Ectodermal cell (in vitro differentiated cells): Measurements from ENCODE around the gene DHCR7.

ENCODE experiments used
- H3K27ac ChIP-seq: 2 replicates; pipeline ENCODE4 v1.7.0; 2013; ENCODE audit warnings: mild to moderate bottlenecking, low read depth, low read length; ENCODE audit not compliant: insufficient read depth, poor library complexity, severe bottlenecking
- H3K27me3 ChIP-seq: 2 replicates; pipeline ENCODE4 v1.7.0; 2013; ENCODE audit warnings: mild to moderate bottlenecking, low read length; ENCODE audit not compliant: insufficient read depth, control insufficient read depth, poor library complexity, severe bottlenecking
- H3K36me3 ChIP-seq: one replicate; pipeline ENCODE4 v1.7.0; 2013; ENCODE audit warnings: low read length; ENCODE audit not compliant: control insufficient read depth, insufficient read depth
- H3K4me1 ChIP-seq: one replicate; pipeline ENCODE4 v1.7.0; 2013; ENCODE audit warnings: low read length; ENCODE audit not compliant: control insufficient read depth, insufficient read depth
- H3K4me3 ChIP-seq: 2 replicates; pipeline ENCODE4 v1.7.0; 2013; ENCODE audit warnings: low read depth, low read length, control low read depth; ENCODE audit not compliant: insufficient read depth
- H3K9me3 ChIP-seq: 2 replicates; pipeline ENCODE4 v1.7.0; 2013; ENCODE audit warnings: mild to moderate bottlenecking, low read length, moderate library complexity; ENCODE audit not compliant: control insufficient read depth
- WGBS, 2 experiments: methylation state at CpG; one replicate each; pipeline ENCODE4 v1.1.7; 2013; ENCODE audit warnings: missing lambda C conversion rate in 2 of 2; 5-methylcytosine and 5-hydroxymethylcytosine counted together

DHCR7 gene

DNA sequence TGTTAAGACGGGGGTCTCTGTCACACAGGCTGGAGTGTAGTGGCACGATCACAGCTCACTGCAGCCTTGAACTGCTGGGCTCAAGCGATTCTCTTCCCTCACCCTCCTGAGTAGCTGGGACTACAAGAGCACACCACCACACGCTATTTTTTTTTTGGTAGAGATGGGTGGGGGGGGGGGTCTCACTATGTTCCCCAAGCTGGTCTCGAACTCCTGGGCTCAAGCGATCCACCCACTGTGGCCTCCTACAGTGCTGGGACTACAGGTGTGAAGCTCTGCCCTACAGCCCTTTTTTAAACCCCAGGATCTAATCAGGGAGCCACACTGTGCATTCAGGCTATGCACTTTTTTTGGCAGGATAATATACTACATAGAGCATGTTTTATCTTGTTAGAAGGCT, 1.4 kb upstream of the DHCR7 start:
- Histone ChIP-seq H3K36me3 (peaks cover 19% of the 10 kb centered on the region), H3K27ac (no peak overlapping the region), H3K27me3 (peaks cover 8% of the 10 kb centered on the region), H3K4me3 (peak overlapping the region; percentile 74), H3K9me3 (no peaks in the 10 kb centered on the region), H3K4me1 (peaks cover 7% of the 10 kb centered on the region)
- 7 to 10% methylated on average over 5 of the region's 6 CpGs for whole genome bisulfite sequencing, 2 experiments

DNA sequence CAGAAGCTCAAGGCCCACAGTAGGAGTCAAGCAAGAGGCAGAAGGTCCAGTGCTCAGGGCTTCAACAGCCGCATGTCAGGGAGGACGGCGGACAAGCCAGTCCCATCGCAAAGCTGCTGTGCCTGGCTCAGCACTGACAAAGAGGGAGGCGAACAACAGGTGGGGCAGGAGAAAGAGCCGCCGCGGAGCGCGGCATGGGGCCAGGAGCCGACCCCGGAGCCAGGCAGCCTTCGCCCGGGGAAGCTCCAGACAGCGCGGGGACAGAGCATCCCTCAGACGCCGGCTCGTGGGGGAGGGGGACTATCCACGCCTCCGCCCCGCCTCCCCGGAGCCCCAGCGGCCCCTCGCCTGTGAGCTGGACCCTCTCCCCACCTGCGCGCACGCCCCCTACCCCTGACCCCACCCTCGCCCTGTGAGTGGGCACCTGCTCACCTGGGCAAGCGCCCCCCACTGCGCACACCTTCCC, 369 bp downstream of the DHCR7 start:
- Histone ChIP-seq H3K27me3 (peaks cover 8% of the 10 kb centered on the region), H3K4me1 (peaks cover 7% of the 10 kb centered on the region), H3K4me3 (peak overlapping the region; percentile 74), H3K27ac (peak overlapping the region; percentile 88), H3K9me3 (no peaks in the 10 kb centered on the region), H3K36me3 (peaks cover 35% of the 10 kb centered on the region)
- 1% methylated on average over 31 of the region's 31 CpGs for WGBS, 2 experiments

DNA sequence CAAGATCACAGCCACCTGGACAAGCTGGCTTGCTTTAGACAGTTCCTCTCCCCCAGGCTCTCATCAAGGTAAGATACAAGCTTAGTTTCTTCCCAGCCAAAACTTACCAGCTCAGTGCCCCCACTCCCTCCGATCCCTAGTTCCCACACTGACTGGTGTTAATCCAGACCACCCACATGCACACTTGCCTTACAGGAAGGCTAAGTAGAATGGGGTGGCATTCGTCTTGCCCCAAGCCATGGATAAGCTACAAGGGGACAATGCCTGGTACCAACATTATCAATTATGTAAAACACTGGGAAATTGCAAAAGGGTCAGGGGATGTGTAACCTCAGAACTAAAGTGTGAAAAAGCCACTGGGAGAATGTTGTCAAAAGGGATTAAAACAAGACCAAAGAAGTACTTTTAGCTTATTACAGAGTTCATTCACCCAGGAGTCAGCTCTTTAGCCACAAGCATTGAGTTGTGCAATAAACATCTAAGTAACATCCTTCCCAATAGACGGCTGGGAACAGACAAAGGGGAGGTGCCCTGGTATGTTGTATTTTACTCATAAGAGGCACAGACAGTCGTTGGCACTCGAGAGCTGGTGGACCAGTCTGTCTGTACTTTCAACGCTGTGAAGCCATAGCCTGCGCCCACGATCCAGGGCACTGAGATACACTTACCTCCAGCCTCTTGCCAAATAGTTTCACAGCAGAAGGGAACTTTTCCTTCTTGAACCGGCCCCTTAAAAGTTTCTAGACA, 1.1 kb downstream of the DHCR7 start:
- Histone ChIP-seq H3K4me1 (peaks cover 2% of the 10 kb centered on the region), H3K27me3 (peaks cover 2% of the 10 kb centered on the region), H3K9me3 (no peaks in the 10 kb centered on the region), H3K36me3 (peaks cover 37% of the 10 kb centered on the region), H3K4me3 (peak overlapping the region; percentile 74), H3K27ac (no peak overlapping the region)
- WGBS, 2 experiments = 46 to 47% methylated on average over 9 of the region's 9 CpGs

DNA sequence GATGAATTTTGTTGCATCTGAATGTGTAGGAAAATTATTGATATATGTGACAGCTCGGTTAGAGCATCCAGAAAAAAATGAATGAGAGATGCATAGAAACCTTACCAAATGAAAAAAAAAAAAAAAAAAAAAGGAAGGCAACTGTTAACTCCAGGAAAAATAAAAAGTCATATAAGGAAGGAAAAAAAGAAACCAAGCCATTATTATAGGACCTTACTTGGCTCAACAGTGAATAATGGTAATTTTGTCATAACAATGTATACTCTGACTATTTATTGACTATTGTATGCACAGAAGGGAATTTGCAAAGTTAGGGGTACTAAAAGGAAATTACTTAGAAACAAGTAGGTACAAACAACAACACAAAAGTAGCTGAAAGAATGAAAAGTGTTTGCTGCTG, 2.0 kb downstream of the DHCR7 start:
- H3K27ac ChIP-seq = no peak overlapping the region
- H3K4me1 ChIP-seq = no peaks in the 10 kb centered on the region
- no peaks in the 10 kb centered on the region for H3K9me3 ChIP-seq
- H3K4me3 ChIP-seq = no peak overlapping the region
- WGBS, 2 experiments = 82 to 100% methylated on average over 1 of the region's 1 CpG
- H3K36me3 ChIP-seq = peaks cover 37% of the 10 kb centered on the region
- no peaks in the 10 kb centered on the region for H3K27me3 ChIP-seq

DNA sequence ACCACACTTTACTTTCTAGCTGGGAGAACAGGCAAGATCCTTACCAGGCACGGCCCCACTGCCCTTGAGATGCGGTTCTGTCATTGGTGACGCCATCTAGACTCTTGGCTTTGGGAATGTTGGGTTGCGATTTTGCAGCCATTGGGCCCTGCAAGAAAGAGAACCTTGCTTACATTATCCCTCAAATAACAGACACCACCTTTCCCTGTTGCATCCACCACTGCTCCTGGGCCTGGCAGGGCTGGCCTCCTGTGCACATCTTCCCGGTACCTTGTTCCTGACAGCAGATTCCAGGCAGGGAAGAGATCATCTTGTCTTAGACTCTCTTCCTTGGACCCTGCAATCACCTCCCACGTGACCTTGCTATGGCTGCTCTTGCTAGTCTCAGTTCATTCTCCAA, 3.4 kb downstream of the DHCR7 start:
- WGBS, 2 experiments = 95 to 96% methylated on average over 6 of the region's 6 CpGs
- Histone ChIP-seq H3K27me3 (no peaks in the 10 kb centered on the region), H3K4me3 (no peak overlapping the region), H3K36me3 (peaks cover 41% of the 10 kb centered on the region), H3K27ac (no peak overlapping the region), H3K4me1 (no peaks in the 10 kb centered on the region), H3K9me3 (no peaks in the 10 kb centered on the region)

DNA sequence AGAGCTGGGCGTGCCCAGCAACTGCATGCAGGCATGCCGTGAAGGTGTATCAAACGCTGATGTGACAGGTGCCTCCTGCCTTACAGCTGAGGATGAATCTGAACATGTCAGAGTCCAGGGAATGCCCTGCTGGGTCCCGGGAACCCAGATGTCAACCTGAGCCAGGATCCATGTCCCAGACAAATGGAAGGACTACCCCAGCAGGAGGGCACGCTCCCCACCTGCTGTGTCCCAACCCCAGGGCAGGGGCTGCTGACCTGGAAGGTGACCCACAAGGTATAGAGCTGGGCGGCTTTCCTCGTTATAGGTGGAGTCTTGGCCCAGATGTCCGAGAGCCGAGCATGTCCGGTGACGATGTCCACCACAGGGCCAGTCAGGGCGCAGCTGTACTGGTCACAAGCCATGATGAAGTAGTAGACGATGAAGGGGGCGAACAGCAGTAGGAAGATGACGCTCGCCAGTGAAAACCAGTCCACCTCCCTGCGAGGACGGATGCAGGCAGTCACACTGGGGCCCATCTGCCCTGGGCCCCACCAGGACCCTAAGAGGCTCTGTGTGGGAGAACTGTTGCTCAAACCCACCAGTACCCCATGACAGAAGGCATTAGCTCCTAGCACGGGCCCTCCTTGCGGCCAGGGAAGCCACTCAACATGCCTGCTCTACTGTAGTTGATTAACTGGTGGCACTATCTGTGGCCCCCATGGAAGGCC, 4.3 kb downstream of the DHCR7 start:
- no peak overlapping the region for H3K4me3 ChIP-seq
- no peaks in the 10 kb centered on the region for H3K4me1 ChIP-seq
- 90 to 91% methylated on average over 20 of the region's 20 CpGs for WGBS, 2 experiments
- no peaks in the 10 kb centered on the region for H3K9me3 ChIP-seq
- peaks cover 45% of the 10 kb centered on the region for H3K36me3 ChIP-seq
- no peak overlapping the region for H3K27ac ChIP-seq
- H3K27me3 ChIP-seq = no peaks in the 10 kb centered on the region

DNA sequence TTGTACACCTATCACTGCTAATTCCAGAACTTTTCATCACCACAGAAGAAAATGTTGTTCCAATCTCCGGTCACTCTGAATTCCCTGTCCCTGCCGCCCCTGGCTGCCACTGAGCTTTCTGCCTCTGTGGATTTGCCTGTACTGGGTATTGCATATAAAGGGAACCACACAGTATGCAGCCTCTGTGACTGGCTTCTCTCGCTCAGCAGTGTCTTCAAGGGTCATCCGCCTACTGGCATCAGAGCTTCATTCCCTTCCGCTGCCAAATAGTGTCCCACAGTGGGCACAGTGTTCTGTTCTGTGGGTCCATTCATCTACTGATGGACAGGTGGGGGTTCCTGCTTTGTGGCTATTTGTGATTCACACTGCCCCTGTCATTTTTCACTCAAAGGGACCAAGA, 5.3 kb downstream of the DHCR7 start:
- no peaks in the 10 kb centered on the region for H3K27me3 ChIP-seq
- no peak overlapping the region for H3K4me3 ChIP-seq
- no peak overlapping the region for H3K27ac ChIP-seq
- no peaks in the 10 kb centered on the region for H3K9me3 ChIP-seq
- WGBS, 2 experiments = 90 to 97% methylated on average over 5 of the region's 5 CpGs
- peaks cover 45% of the 10 kb centered on the region for H3K36me3 ChIP-seq
- H3K4me1 ChIP-seq = no peaks in the 10 kb centered on the region

DNA sequence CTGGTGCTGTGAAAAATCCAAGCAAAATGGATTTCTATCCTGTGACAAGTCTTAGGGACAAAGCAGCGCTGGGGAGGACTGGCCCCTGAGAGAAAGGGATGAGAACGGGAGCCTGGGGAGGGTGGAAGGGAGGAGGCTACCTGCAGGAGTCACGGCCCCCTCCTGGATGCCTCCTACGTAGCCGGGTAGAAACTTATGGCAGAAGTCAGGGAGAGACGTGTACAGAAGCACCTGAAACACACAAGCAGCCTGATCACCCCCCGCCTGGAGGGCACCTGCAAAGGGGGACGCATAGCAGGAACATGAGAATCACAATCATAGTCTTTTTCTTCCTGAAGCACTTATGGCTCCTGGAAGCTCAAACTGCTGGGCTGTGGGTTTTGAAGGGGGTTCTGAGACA, 6.1 kb downstream of the DHCR7 start:
- 91 to 93% methylated on average over 8 of the region's 8 CpGs for WGBS, 2 experiments
- Histone ChIP-seq H3K4me1 (no peaks in the 10 kb centered on the region), H3K27ac (no peak overlapping the region), H3K36me3 (peaks cover 47% of the 10 kb centered on the region), H3K27me3 (no peaks in the 10 kb centered on the region), H3K4me3 (no peak overlapping the region), H3K9me3 (no peaks in the 10 kb centered on the region)

DNA sequence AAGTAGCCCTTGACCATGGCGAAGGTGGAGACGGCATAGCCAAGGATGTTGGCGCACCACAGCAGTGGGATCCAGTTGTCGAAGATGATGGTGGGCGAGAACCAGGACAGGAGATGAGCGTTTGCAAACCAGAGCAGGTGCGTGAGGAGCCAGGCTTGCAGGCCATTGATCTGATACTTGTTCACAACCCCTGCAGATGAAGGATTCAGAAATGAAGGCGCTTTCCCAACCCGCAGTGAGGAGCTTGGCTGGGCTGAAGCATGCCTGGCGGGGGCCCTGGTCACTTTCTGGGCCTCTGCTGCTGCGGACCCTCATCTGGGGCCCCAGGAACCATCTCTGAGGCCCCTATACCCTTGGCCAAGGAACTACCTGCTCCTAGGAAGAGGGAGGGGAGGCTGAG, 6.9 kb downstream of the DHCR7 start:
- H3K4me1 ChIP-seq = no peaks in the 10 kb centered on the region
- 95 to 96% methylated on average over 11 of the region's 11 CpGs for WGBS, 2 experiments
- no peak overlapping the region for H3K4me3 ChIP-seq
- H3K27me3 ChIP-seq = no peaks in the 10 kb centered on the region
- no peak overlapping the region for H3K27ac ChIP-seq
- H3K36me3 ChIP-seq = peaks cover 45% of the 10 kb centered on the region
- no peaks in the 10 kb centered on the region for H3K9me3 ChIP-seq

DNA sequence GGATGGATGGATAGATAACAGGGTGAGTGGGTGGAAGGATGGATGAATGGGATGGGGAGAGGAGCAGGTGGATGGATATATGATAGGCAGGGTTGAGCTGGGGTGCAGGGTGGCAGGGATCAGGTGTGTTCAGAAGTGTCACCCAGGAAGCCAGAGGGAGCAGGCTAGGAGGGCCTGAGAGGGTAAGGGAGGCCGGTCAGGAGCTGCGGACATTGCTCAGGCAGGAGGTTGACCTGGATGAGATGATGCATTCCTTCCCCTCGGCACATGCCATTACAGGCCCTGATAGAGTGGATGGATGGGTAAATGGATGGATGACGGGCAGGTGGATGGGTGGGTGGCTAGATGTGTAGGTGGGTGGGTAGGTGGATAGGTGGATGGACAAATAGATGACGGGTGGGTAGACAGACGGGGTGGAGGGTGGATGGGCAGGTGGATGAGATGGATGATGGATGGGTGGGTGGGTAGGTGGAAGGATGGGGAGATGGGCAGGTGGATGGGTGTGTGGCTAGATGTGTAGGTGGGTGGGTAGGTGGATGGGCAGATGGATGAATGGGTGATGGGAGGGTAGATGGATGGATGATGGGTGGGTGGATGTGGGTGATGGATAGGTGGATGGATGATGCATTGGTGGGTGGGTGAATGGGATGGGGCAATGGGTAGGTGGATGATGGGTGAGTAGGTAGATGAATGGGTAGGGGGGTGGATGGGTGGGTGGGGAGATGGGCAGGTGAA, 8.0 kb downstream of the DHCR7 start:
- Histone ChIP-seq H3K27ac (no peak overlapping the region), H3K27me3 (no peaks in the 10 kb centered on the region), H3K36me3 (peaks cover 42% of the 10 kb centered on the region), H3K9me3 (no peaks in the 10 kb centered on the region), H3K4me1 (no peaks in the 10 kb centered on the region), H3K4me3 (no peak overlapping the region)
- WGBS, 2 experiments = 94 to 96% methylated on average over 6 of the region's 6 CpGs
